ENCODE data around the gene C16orf87.

GRCh38 chr16:46783800-46784199 lies 47.2 kb downstream of the C16orf87 start:
- TF ChIP-seq, protein P1, sequence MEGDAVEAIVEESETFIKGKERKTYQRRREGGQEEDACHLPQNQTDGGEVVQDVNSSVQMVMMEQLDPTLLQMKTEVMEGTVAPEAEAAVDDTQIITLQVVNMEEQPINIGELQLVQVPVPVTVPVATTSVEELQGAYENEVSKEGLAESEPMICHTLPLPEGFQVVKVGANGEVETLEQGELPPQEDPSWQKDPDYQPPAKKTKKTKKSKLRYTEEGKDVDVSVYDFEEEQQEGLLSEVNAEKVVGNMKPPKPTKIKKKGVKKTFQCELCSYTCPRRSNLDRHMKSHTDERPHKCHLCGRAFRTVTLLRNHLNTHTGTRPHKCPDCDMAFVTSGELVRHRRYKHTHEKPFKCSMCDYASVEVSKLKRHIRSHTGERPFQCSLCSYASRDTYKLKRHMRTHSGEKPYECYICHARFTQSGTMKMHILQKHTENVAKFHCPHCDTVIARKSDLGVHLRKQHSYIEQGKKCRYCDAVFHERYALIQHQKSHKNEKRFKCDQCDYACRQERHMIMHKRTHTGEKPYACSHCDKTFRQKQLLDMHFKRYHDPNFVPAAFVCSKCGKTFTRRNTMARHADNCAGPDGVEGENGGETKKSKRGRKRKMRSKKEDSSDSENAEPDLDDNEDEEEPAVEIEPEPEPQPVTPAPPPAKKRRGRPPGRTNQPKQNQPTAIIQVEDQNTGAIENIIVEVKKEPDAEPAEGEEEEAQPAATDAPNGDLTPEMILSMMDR (IDR thresholded peaks at IDR 0.05) = no peak
- no peak for TF ChIP-seq POLR2A (IDR thresholded peaks at IDR 0.05)

Measured in heart left ventricle (tissue), 13 donors.